NB4 (cell line): ENCODE measurements around the gene TRABD2B.

Experiments
- POLR2A ChIP-seq: IDR thresholded peaks from 2 replicates; pipeline ENCODE4 v1.6.1; 2011; ENCODE audit warnings: mild to moderate bottlenecking; ENCODE audit not compliant: insufficient read length; ENCODE audit errors: extremely low read depth
- TF ChIP-seq, protein P1 (sequence below): IDR thresholded peaks from one replicate; pipeline ENCODE4 v1.5.1; 2012; ENCODE audit warnings: low read depth, low read length

DNA sequence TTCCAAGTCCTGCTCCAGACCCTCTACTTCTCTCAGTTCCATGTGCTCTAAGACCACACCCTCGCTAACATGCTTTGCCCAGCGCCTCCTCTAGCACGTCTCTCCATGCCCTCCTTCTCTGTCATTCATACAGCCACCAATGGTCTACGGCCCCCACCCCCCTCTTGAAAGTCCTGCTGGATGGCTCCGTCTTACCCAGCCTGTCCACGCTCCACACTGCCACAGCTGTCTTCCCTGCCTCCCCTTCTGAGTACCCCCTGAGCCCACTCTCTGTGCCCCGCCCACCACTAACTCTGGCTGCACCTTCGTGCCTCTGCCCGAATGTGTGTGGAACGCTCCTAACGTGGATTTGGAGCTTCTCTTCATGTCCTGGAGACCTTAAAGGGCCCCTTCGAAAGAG lies 244.6 kb downstream of the TRABD2B start:
- TF ChIP-seq POLR2A: no peak
- TF ChIP-seq, protein P1, sequence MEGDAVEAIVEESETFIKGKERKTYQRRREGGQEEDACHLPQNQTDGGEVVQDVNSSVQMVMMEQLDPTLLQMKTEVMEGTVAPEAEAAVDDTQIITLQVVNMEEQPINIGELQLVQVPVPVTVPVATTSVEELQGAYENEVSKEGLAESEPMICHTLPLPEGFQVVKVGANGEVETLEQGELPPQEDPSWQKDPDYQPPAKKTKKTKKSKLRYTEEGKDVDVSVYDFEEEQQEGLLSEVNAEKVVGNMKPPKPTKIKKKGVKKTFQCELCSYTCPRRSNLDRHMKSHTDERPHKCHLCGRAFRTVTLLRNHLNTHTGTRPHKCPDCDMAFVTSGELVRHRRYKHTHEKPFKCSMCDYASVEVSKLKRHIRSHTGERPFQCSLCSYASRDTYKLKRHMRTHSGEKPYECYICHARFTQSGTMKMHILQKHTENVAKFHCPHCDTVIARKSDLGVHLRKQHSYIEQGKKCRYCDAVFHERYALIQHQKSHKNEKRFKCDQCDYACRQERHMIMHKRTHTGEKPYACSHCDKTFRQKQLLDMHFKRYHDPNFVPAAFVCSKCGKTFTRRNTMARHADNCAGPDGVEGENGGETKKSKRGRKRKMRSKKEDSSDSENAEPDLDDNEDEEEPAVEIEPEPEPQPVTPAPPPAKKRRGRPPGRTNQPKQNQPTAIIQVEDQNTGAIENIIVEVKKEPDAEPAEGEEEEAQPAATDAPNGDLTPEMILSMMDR: no peak
